ENCODE results near the gene TMEM134.

DNA sequence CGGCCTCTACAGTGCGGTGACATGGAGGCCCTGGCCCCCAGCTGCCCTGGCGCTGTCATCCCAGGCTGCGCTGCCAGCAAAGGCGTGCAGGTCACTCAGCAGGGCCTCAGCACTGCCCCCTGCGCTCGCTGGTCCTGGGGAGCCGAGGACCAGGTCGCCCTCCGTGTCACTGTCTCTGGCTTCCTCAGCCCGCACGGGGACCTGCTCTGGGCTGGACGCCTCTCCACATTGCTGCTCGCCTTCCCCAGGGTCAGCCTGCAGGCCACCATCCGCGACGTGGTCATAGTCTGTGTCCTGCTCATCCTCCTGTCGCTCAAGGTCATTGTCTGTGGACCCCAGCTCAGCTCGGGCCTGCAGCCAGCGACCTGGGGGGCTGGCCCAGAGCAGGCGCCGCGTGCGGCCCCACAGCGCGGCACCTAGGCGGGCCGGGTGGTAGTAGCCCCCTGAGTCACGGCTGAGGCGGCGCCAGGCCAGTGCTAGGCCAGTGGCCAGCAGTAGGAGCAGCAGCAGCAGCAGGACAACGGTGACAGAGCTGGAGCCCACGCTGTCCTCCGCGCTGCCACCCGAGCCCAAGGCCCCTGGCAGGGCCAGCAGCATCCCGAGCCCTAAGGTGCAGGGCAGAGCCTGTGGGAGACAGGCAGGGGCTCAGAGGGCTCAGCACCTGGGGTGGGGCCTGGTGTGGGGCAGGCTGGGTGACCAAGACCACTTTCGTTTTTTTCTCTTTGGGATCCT, 33.2 kb downstream of the TMEM134 start:
- TF ChIP-seq, protein P1, sequence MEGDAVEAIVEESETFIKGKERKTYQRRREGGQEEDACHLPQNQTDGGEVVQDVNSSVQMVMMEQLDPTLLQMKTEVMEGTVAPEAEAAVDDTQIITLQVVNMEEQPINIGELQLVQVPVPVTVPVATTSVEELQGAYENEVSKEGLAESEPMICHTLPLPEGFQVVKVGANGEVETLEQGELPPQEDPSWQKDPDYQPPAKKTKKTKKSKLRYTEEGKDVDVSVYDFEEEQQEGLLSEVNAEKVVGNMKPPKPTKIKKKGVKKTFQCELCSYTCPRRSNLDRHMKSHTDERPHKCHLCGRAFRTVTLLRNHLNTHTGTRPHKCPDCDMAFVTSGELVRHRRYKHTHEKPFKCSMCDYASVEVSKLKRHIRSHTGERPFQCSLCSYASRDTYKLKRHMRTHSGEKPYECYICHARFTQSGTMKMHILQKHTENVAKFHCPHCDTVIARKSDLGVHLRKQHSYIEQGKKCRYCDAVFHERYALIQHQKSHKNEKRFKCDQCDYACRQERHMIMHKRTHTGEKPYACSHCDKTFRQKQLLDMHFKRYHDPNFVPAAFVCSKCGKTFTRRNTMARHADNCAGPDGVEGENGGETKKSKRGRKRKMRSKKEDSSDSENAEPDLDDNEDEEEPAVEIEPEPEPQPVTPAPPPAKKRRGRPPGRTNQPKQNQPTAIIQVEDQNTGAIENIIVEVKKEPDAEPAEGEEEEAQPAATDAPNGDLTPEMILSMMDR (conservative IDR thresholded peaks at IDR 0.05; ENCODE audit: low read depth, low read length), result no peak
- TF ChIP-seq BHLHE40 (IDR thresholded peaks at IDR 0.05; ENCODE audit: low read depth, low read length), result no peak
- TF ChIP-seq RFX5 (IDR thresholded peaks at IDR 0.05; ENCODE audit: low read depth, low read length), result no peak
- no peak for TF ChIP-seq POLR2A (IDR thresholded peaks at IDR 0.05; ENCODE audit: low read depth, low read length)

Data from IMR-90 (cell line).